Measurements from ENCODE around the gene RNPEPL1. TPM values are rescaled to one million over a fixed set of nuclear protein-coding genes. Genes with fewer than 3 reads are reported as not detected.
"Not testable (repeated sequence)": the region's sequence is repeated elsewhere in the genome, so short reads cannot be mapped to it uniquely, and the experiment has no call there.

Gene RNPEPL1
- total and polyA plus RNA-seq, 5 donors from 2014 or later, result 28.5 to 167 (median 70.8) TPM

DNA sequence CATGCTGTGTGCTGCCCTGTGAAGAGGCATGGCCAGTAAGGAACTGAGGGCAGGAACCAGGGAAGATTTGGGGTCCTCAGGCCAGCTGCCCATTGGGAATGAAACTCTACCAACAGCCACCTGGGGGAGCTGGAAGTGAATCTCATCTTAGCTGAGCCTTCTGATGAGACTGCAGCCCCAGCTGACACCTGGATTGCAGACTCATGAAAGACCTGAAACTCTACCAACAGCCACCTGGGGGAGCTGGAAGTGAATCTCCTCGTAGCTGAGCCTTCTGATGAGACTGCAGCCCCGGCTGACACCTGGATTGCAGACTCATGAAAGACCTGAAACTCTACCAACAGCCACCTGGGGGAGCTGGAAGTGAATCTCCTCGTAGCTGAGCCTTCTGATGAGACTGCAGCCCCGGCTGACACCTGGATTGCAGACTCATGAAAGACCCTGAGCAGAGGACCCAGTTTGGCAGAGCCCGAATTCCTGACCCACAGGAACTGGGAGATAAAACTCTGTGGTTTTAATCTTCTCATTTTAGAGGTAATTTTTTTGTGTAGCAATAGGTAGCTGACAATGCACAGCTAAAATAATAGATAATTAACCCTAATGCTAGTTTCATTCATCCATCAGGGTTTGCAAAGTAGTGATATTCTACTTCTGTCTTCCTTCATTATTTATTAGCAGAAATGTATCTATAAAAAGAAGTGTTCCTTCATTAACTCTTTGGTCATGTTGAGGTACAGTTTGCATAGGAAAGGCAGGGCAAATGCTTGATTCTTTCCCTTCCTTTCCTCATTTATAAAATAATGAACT is 48.8 kb downstream of the RNPEPL1 start:
- ATAC-seq (ENCODE audit: low read depth in 2 of 2); H3K4me3 Mint-ChIP-seq; H3K36me3 ChIP-seq (ENCODE audit: control insufficient read depth, insufficient read depth, low read length); H3K9me3 ChIP-seq (ENCODE audit: control insufficient read depth in 2 of 2, low read length in 2 of 2); H3K27me3 ChIP-seq (ENCODE audit: control insufficient read depth, insufficient read depth, low read length); H3K27ac Mint-ChIP-seq; H3K4me3 ChIP-seq (ENCODE audit: low read depth, low read length); H3K36me3 Mint-ChIP-seq; H3K27me3 Mint-ChIP-seq; H3K9me3 Mint-ChIP-seq; H3K27ac ChIP-seq (ENCODE audit: insufficient read depth, low read length, poor library complexity, severe bottlenecking): not testable (repeated sequence)
- peaks cover 20% of the 10 kb centered on the region for H3K4me1 ChIP-seq (ENCODE audit: control insufficient read depth, insufficient read depth, low read length, poor library complexity, severe bottlenecking)
- DNase-seq, result peak in 1 of 3 donors; percentile 10
- H3K4me1 Mint-ChIP-seq, result peaks cover 0 to 11% (median 9%) of the 10 kb centered on the region in 4 donors

DNA sequence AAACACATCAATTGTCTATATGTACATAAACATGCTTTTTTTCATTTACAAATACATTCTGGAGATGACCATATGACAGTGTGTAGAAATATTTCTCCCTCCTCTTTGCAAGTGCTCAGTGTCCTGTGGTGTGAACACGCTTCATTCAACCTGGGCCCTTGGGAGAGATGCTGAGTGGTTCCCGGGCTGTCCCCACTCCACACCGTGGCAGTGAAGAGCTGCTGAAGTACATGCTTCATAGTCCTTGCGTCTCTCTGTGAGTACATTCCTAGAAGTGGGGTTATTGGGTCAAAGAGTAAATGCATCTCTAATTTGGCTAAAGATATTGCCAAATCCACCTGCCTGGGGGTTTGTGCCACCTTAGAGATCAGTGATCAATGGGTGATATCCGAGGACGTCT is 50.5 kb downstream of the RNPEPL1 start:
- Histone ChIP-seq H3K36me3 (ENCODE audit: control insufficient read depth, insufficient read depth, low read length) (no peaks in the 10 kb centered on the region), H3K27me3 (ENCODE audit: control insufficient read depth, insufficient read depth, low read length) (no peaks in the 10 kb centered on the region), H3K9me3 (ENCODE audit: control insufficient read depth in 2 of 2, low read length in 2 of 2) (no peaks in the 10 kb centered on the region), H3K4me1 (ENCODE audit: control insufficient read depth, insufficient read depth, low read length, poor library complexity, severe bottlenecking) (peaks cover 37% of the 10 kb centered on the region), H3K27ac (ENCODE audit: insufficient read depth, low read length, poor library complexity, severe bottlenecking) (no peak overlapping the region), H3K4me3 (ENCODE audit: low read depth, low read length) (no peak overlapping the region)
- Mint-ChIP-seq H3K4me3 (no peak overlapping the region), H3K27me3 (no peaks in the 10 kb centered on the region), H3K4me1 (peaks cover 0 to 22% (median 17%) of the 10 kb centered on the region in 4 donors), H3K36me3 (peaks cover 7% of the 10 kb centered on the region), H3K27ac (no peak overlapping the region), H3K9me3 (peaks cover 0 to 7% (median 2%) of the 10 kb centered on the region in 7 donors)
- ATAC-seq (ENCODE audit: low read depth in 2 of 2) (no peak), DNase-seq (no peak)

DNA sequence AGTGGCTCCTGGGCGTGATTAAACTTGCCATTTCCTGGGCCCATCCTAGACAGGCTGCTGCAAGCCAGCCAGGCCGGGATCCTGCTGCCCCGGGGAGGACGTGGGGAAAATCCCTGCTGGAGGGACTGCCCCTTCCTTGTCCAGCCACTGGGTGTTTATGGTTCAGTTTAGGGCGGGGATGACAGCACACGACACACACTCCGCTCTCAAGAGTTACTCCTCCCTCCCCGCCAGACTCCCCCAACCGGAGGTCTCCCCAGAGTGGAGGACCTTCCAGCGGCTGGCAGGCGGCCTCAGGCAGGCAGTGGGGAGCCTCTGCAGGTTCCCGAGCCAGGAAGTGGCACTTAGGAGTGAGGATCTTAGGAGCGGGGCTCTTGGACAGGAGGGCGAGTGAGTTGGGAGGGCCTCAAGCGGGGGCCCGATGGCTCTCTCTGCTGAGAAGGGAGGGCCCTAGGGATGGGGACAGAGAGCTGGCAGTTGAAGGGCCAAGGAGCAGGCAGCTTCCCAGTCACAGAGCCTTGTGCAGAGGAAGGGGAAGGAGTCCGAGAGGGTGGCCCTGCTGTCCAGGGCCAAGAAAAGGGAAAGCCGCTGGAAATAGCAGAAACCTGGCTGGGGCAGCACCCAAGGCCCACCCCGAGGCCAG is 51.3 kb downstream of the RNPEPL1 start:
- no peak overlapping the region for H3K4me3 ChIP-seq (ENCODE audit: low read depth, low read length)
- H3K9me3 ChIP-seq (ENCODE audit: control insufficient read depth in 2 of 2, low read length in 2 of 2), result no peaks in the 10 kb centered on the region
- Mint-ChIP-seq H3K4me3 (peak overlapping the region in 1 of 4 donors; percentile 87), H3K27ac (peak overlapping the region in 1 of 3 donors; percentile 84), H3K36me3 (peaks cover 7% of the 10 kb centered on the region), H3K27me3 (no peaks in the 10 kb centered on the region), H3K4me1 (peaks cover 0 to 26% (median 17%) of the 10 kb centered on the region in 4 donors), H3K9me3 (peaks cover 0 to 7% (median 2%) of the 10 kb centered on the region in 7 donors)
- no peak overlapping the region for H3K27ac ChIP-seq (ENCODE audit: insufficient read depth, low read length, poor library complexity, severe bottlenecking)
- ATAC-seq (ENCODE audit: low read depth in 2 of 2) (no peak), DNase-seq (no peak)
- H3K4me1 ChIP-seq (ENCODE audit: control insufficient read depth, insufficient read depth, low read length, poor library complexity, severe bottlenecking), result peaks cover 45% of the 10 kb centered on the region
- H3K27me3 ChIP-seq (ENCODE audit: control insufficient read depth, insufficient read depth, low read length), result no peaks in the 10 kb centered on the region
- no peaks in the 10 kb centered on the region for H3K36me3 ChIP-seq (ENCODE audit: control insufficient read depth, insufficient read depth, low read length)

DNA sequence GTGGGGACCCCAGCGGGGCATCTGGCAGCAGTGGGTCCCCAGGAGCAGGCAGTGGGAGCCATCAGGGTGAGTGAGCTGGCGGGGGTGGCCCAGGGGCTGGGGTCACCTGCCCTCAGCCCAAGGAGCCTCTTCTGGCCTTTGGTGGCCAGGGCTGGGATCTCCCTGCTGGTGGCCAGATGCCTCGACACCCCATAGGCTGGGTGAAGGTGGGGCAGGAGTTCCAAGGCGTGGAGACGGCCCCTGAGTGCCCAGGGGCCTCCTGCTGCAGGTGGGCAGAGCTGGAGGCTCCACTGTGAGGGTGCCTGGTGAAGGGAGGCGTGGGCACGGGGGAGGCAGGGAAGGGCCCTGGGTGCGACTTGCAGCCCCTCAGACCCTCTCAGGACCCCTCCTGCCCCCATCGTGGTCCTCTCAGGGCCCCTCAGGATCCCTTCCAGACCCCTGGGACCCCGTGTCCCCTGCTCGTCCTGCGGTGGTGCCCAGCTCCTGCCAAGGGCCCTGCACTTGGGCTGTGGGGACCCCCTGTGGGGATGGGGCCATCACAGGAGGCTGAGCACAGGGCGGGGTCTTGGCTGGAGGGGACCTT is 52.0 kb downstream of the RNPEPL1 start:
- peaks cover 7% of the 10 kb centered on the region for H3K36me3 Mint-ChIP-seq
- DNase-seq (no peak), ATAC-seq (ENCODE audit: low read depth in 2 of 2) (no peak)
- H3K9me3 ChIP-seq (ENCODE audit: control insufficient read depth in 2 of 2, low read length in 2 of 2), result no peaks in the 10 kb centered on the region
- peaks cover 51% of the 10 kb centered on the region for H3K4me1 ChIP-seq (ENCODE audit: control insufficient read depth, insufficient read depth, low read length, poor library complexity, severe bottlenecking)
- H3K27ac Mint-ChIP-seq, result no peak overlapping the region
- no peak overlapping the region for H3K4me3 Mint-ChIP-seq
- H3K27ac ChIP-seq (ENCODE audit: insufficient read depth, low read length, poor library complexity, severe bottlenecking), result no peak overlapping the region
- no peaks in the 10 kb centered on the region for H3K27me3 ChIP-seq (ENCODE audit: control insufficient read depth, insufficient read depth, low read length)
- peaks cover 0 to 32% (median 20%) of the 10 kb centered on the region in 4 donors for H3K4me1 Mint-ChIP-seq
- H3K36me3 ChIP-seq (ENCODE audit: control insufficient read depth, insufficient read depth, low read length), result no peaks in the 10 kb centered on the region
- peaks cover 0 to 7% (median 2%) of the 10 kb centered on the region in 7 donors for H3K9me3 Mint-ChIP-seq
- H3K4me3 ChIP-seq (ENCODE audit: low read depth, low read length), result no peak overlapping the region
- no peaks in the 10 kb centered on the region for H3K27me3 Mint-ChIP-seq

DNA sequence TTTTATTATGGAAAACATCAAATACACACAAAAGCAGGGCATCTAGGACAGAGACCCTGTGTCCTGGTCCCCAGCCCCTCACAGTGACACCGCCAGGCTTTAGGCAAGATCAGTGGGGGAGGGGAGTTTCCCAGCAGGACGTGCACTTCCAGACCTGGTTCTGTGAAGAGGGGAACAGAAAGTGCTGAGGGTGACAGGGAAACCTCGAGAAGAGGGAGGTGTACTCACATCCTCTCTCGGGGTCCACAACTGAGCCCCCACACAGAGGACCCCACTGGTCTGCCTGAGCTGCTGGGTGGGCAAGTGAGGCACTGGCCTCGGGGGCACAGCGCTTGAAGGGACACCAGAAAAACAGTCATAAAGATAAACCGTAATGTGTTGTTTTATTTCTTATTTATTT is 52.6 kb downstream of the RNPEPL1 start:
- H3K36me3 ChIP-seq (ENCODE audit: control insufficient read depth, insufficient read depth, low read length), result no peaks in the 10 kb centered on the region
- no peak for ATAC-seq (ENCODE audit: low read depth in 2 of 2)
- H3K9me3 ChIP-seq (ENCODE audit: control insufficient read depth in 2 of 2, low read length in 2 of 2), result no peaks in the 10 kb centered on the region
- peaks cover 0 to 7% (median 2%) of the 10 kb centered on the region in 7 donors for H3K9me3 Mint-ChIP-seq
- H3K4me1 Mint-ChIP-seq, result peaks cover 0 to 35% (median 21%) of the 10 kb centered on the region in 4 donors
- no peak overlapping the region for H3K4me3 ChIP-seq (ENCODE audit: low read depth, low read length)
- no peaks in the 10 kb centered on the region for H3K27me3 Mint-ChIP-seq
- H3K4me1 ChIP-seq (ENCODE audit: control insufficient read depth, insufficient read depth, low read length, poor library complexity, severe bottlenecking), result peaks cover 57% of the 10 kb centered on the region
- no peaks in the 10 kb centered on the region for H3K27me3 ChIP-seq (ENCODE audit: control insufficient read depth, insufficient read depth, low read length)
- H3K27ac ChIP-seq (ENCODE audit: insufficient read depth, low read length, poor library complexity, severe bottlenecking), result peak overlapping the region; percentile 52
- DNase-seq, result no peak
- peaks cover 7% of the 10 kb centered on the region for H3K36me3 Mint-ChIP-seq
- H3K27ac Mint-ChIP-seq, result peak overlapping the region in 2 of 3 donors; percentile 51 to 94
- H3K4me3 Mint-ChIP-seq, result no peak overlapping the region

DNA sequence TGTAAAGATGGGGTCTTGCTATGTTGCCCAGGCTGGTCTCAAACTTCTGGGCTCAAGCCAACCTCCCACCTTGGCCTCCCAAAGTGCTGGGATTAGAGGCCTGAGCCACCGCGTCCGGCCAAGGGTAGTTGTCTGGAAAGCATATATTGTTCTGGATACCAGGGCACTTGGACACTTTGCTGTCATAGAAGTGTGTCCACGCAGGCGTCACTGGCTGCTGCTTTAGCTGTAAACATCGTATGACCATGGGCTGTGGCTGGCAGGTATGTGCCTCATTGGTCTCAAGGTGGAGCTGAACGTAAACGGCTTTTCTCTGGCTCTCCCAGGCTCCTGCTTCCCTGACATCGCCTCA is 53.8 kb downstream of the RNPEPL1 start:
- ATAC-seq (ENCODE audit: low read depth in 2 of 2), result no peak
- Mint-ChIP-seq H3K9me3 (peaks cover 0 to 7% (median 0%) of the 10 kb centered on the region in 7 donors), H3K36me3 (peaks cover 7% of the 10 kb centered on the region), H3K4me1 (peaks cover 0 to 42% (median 21%) of the 10 kb centered on the region in 4 donors), H3K27me3 (no peaks in the 10 kb centered on the region), H3K4me3 (peak overlapping the region in 3 of 4 donors; percentile 41 to 74 (median 67)), H3K27ac (peak overlapping the region in 2 of 3 donors; percentile 79 to 94)
- H3K4me3 ChIP-seq (ENCODE audit: low read depth, low read length), result no peak overlapping the region
- peaks cover 59% of the 10 kb centered on the region for H3K4me1 ChIP-seq (ENCODE audit: control insufficient read depth, insufficient read depth, low read length, poor library complexity, severe bottlenecking)
- H3K27ac ChIP-seq (ENCODE audit: insufficient read depth, low read length, poor library complexity, severe bottlenecking), result peak overlapping the region; percentile 52
- H3K36me3 ChIP-seq (ENCODE audit: control insufficient read depth, insufficient read depth, low read length), result no peaks in the 10 kb centered on the region
- H3K27me3 ChIP-seq (ENCODE audit: control insufficient read depth, insufficient read depth, low read length), result no peaks in the 10 kb centered on the region
- DNase-seq, result no peak
- no peaks in the 10 kb centered on the region for H3K9me3 ChIP-seq (ENCODE audit: control insufficient read depth in 2 of 2, low read length in 2 of 2)

DNA sequence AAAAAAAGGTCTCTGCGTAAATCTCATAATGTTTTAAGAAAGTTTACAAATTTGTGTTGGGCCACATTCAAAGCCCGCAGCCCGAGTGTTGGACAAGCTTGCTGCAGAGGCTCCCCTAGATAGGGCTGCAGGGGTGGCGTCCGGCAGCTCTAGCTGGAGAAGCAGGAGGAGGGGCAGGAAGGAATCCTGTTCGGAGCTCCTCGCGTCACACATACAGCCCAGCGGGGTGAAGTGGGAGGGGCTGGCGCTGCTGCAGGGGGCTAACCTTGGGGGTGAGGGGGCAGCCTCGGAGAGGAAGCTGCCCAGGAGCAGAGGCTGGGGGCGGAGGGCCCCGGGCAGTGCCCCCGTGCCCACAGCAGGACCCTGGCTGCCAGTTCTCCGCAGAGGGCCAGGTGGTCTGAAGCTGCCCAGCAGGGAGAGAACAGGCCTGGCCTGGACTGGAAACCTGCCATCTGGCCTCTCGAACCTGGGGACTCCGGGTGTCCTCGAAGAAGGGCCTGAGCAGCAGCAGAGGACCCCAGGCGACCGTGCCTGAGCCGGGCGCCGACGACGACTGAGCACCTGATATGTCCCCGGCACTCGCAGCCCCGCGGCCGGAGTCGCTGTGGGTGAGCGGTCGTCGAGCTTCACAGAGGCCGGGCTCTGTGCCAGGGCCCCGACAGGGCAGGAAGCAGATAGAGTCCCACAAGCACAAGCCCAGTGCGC is 54.4 kb downstream of the RNPEPL1 start:
- H3K4me3 ChIP-seq (ENCODE audit: low read depth, low read length), result no peak overlapping the region
- Mint-ChIP-seq H3K27ac (peak overlapping the region; percentile 60 to 85 (median 78)), H3K36me3 (peaks cover 7% of the 10 kb centered on the region), H3K9me3 (peaks cover 0 to 5% (median 0%) of the 10 kb centered on the region in 7 donors), H3K4me1 (peaks cover 0 to 43% (median 21%) of the 10 kb centered on the region in 4 donors), H3K27me3 (no peaks in the 10 kb centered on the region), H3K4me3 (peak overlapping the region in 2 of 4 donors; percentile 68 to 74)
- peak in 1 of 2 donors; percentile 36 for ATAC-seq (ENCODE audit: low read depth in 2 of 2)
- H3K4me1 ChIP-seq (ENCODE audit: control insufficient read depth, insufficient read depth, low read length, poor library complexity, severe bottlenecking), result peaks cover 61% of the 10 kb centered on the region
- H3K9me3 ChIP-seq (ENCODE audit: control insufficient read depth in 2 of 2, low read length in 2 of 2), result no peaks in the 10 kb centered on the region
- H3K36me3 ChIP-seq (ENCODE audit: control insufficient read depth, insufficient read depth, low read length), result no peaks in the 10 kb centered on the region
- H3K27ac ChIP-seq (ENCODE audit: insufficient read depth, low read length, poor library complexity, severe bottlenecking), result peak overlapping the region; percentile 14
- no peaks in the 10 kb centered on the region for H3K27me3 ChIP-seq (ENCODE audit: control insufficient read depth, insufficient read depth, low read length)
- peak; percentile 23 to 63 (median 59) for DNase-seq

Data from CD4-positive, CD25-positive, alpha-beta regulatory T cell (primary cell).